Measurements from ENCODE around the gene C10orf90. TPM values are rescaled to one million over a fixed set of nuclear protein-coding genes. Genes with fewer than 3 reads are reported as not detected.
A peak's percentile ranks its signal among the peaks of the same experiment; 100 is the strongest.

The C10orf90 gene
- total RNA-seq, 1 experiment from 2014 or later: 0.18 TPM

GRCh38 chr10:126576336-126576735 lies 94.2 kb downstream of the C10orf90 start:
- Histone ChIP-seq H3K79me2 (ENCODE audit: low read length) (no peaks in the 10 kb centered on the region), H2AFZ (ENCODE audit: low read length) (no peak overlapping the region), H3K4me2 (ENCODE audit: low read length) (no peak overlapping the region), H3K9ac (ENCODE audit: low read length) (no peak overlapping the region), H3K27ac (ENCODE audit: low read length) (no peak overlapping the region), H3K4me3 (ENCODE audit: low read length) (no peak overlapping the region), H3K9me3 (ENCODE audit: low read length) (no peaks in the 10 kb centered on the region), H3K9me2 (replicated peaks; ENCODE audit: low read length) (no peaks in the 10 kb centered on the region), H4K20me1 (ENCODE audit: low read length) (no peaks in the 10 kb centered on the region), H3F3A (ENCODE audit: low read length, unreplicated experiment) (no peaks in the 10 kb centered on the region), H3K27me3 (ENCODE audit: low read length) (no peaks in the 10 kb centered on the region), H3K4me1 (ENCODE audit: insufficient read depth, low read length) (no peaks in the 10 kb centered on the region), H3K36me3 (ENCODE audit: low read depth, low read length) (no peaks in the 10 kb centered on the region)
- DNase-seq (no peak), ATAC-seq (no peak)
- TF ChIP-seq EZH2 (IDR thresholded peaks at IDR 0.05; ENCODE audit: low read length, unreplicated experiment): no peak
- no TSS peak for BruUV-seq (replicated peaks)
- ChIA-PET POLR2A (ENCODE audit: unreplicated experiment) (no interaction called here), CTCF (no interaction called here)
- intact Hi-C loops (cut with micrococcal nuclease): no loop called here

- Histone ChIP-seq H4K20me1 (ENCODE audit: low read length) (no peaks in the 10 kb centered on the region), H3K79me2 (ENCODE audit: low read length) (no peaks in the 10 kb centered on the region), H3K27me3 (ENCODE audit: low read length) (no peaks in the 10 kb centered on the region), H3F3A (ENCODE audit: low read length, unreplicated experiment) (no peaks in the 10 kb centered on the region), H3K4me2 (ENCODE audit: low read length) (peak overlapping the region; percentile 76), H3K4me3 (ENCODE audit: low read length) (no peak overlapping the region), H2AFZ (ENCODE audit: low read length) (peak overlapping the region; percentile 73; the same call in 1 of the 2 replicates), H3K9ac (ENCODE audit: low read length) (no peak overlapping the region), H3K27ac (ENCODE audit: low read length) (no peak overlapping the region), H3K9me3 (ENCODE audit: low read length) (no peaks in the 10 kb centered on the region), H3K4me1 (ENCODE audit: insufficient read depth, low read length) (peaks cover 17% of the 10 kb centered on the region), H3K36me3 (ENCODE audit: low read depth, low read length) (no peaks in the 10 kb centered on the region), H3K9me2 (replicated peaks; ENCODE audit: low read length) (no peaks in the 10 kb centered on the region)
- ChIA-PET CTCF (no interaction called here), POLR2A (ENCODE audit: unreplicated experiment) (no interaction called here)
- DNase-seq: peak; percentile 28
- intact Hi-C loops (cut with micrococcal nuclease): loop anchor here (2.0 kb wide), 1 partner anchor 178 kb away; no protein-coding TSS in a partner anchor
- BruUV-seq (replicated peaks): no TSS peak
- TF ChIP-seq EZH2 (IDR thresholded peaks at IDR 0.05; ENCODE audit: low read length, unreplicated experiment) (no peak), CTCF (conservative IDR thresholded peaks at IDR 0.05; ENCODE audit: low read depth, low read length) (peak; percentile 32; the same call in 1 of the 2 replicates), EZH2phosphoT487 (IDR thresholded peaks at IDR 0.05; ENCODE audit: borderline replicate concordance, low read length) (no peak)
- ATAC-seq: peak; percentile 27; the same call in 1 of the 2 replicates
These were observed 99.6 kb downstream of the C10orf90 start for GRCh38 chr10:126570621-126571602.

GRCh38 chr10:126570245-126570570 lies 100.3 kb downstream of the C10orf90 start:
- no peaks in the 10 kb centered on the region for H3K9me3 ChIP-seq (ENCODE audit: low read length)
- peaks cover 17% of the 10 kb centered on the region for H3K4me1 ChIP-seq (ENCODE audit: insufficient read depth, low read length)
- TF ChIP-seq CTCF (conservative IDR thresholded peaks at IDR 0.05; ENCODE audit: low read depth, low read length) (no peak), EZH2phosphoT487 (IDR thresholded peaks at IDR 0.05; ENCODE audit: borderline replicate concordance, low read length) (no peak), EZH2 (IDR thresholded peaks at IDR 0.05; ENCODE audit: low read length, unreplicated experiment) (no peak)
- ChIA-PET POLR2A (ENCODE audit: unreplicated experiment) (no interaction called here), CTCF (interaction anchor here (1.0 kb wide), 1 partner anchor 65 kb away, joined by 3 read pairs; no protein-coding TSS in a partner anchor)
- no peaks in the 10 kb centered on the region for H3K9me2 ChIP-seq (replicated peaks; ENCODE audit: low read length)
- H3K27me3 ChIP-seq (ENCODE audit: low read length): no peaks in the 10 kb centered on the region
- no TSS peak for BruUV-seq (replicated peaks)
- no peaks in the 10 kb centered on the region for H4K20me1 ChIP-seq (ENCODE audit: low read length)
- ATAC-seq: no peak
- DNase-seq: no peak
- peak overlapping the region; percentile 44; the same call in 1 of the 2 replicates for H3K4me3 ChIP-seq (ENCODE audit: low read length)
- H3K4me2 ChIP-seq (ENCODE audit: low read length): peak overlapping the region; percentile 76
- H3K9ac ChIP-seq (ENCODE audit: low read length): no peak overlapping the region
- H3K79me2 ChIP-seq (ENCODE audit: low read length): no peaks in the 10 kb centered on the region
- no peaks in the 10 kb centered on the region for H3F3A ChIP-seq (ENCODE audit: low read length, unreplicated experiment)
- intact Hi-C loops (cut with micrococcal nuclease): loop anchor here (2.0 kb wide), 1 partner anchor 179 kb away; no protein-coding TSS in a partner anchor
- peak overlapping the region; percentile 73 for H2AFZ ChIP-seq (ENCODE audit: low read length)
- no peaks in the 10 kb centered on the region for H3K36me3 ChIP-seq (ENCODE audit: low read depth, low read length)
- peak overlapping the region; percentile 53 for H3K27ac ChIP-seq (ENCODE audit: low read length)
